ENCODE measurements around the gene IQCK.

The IQCK gene

DNA sequence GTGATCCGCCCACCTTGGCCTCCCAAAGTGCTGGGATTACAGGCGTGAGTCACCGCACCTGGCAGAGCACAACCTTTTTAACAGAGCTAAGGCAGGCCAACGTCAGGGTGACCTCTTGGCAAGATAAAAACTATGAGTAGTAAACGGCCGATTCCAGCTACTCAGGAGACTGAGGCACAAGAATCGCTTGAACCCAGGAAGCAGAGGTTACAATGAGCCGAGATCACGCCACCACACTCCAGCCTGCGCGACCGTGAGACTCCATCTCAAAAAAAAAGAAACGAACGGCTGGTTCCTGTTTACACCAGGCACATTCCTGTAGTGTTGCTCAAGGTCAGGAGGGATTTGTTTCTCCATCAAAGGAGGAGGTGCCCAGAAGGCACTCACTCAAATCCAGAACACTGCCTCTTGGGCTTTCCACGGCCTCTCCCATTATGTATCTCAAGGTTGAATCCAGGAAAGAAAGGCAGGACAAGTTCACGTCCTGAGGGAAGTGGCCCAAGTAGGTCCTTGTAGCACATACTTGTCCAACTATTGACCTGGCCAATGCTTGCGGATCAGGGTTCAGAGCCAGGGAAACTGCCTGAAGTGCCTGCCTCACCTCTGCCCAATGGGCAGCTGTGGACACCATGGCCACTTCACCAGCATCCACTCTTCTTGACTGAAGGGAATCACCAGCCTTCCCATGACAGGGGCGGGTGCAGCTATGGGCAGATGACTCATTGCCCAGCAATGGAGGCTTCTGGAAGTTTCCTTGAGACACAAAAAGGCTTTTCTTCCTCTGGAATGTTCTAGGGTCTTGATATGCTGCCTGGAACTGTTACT, 13.5 kb upstream of the IQCK start:
- Histone ChIP-seq H3K4me3 (ENCODE audit: low read length) (no peak overlapping the region), H2AFZ (ENCODE audit: low read depth, low read length) (no peak overlapping the region), H3K27me3 (ENCODE audit: insufficient read depth, low read length) (no peaks in the 10 kb centered on the region), H3K4me1 (ENCODE audit: insufficient read depth, low read length) (no peaks in the 10 kb centered on the region), H3K36me3 (ENCODE audit: insufficient read depth, low read length) (peaks cover 89% of the 10 kb centered on the region), H3K9me3 (ENCODE audit: low read length) (peaks cover 2% of the 10 kb centered on the region)

DNA sequence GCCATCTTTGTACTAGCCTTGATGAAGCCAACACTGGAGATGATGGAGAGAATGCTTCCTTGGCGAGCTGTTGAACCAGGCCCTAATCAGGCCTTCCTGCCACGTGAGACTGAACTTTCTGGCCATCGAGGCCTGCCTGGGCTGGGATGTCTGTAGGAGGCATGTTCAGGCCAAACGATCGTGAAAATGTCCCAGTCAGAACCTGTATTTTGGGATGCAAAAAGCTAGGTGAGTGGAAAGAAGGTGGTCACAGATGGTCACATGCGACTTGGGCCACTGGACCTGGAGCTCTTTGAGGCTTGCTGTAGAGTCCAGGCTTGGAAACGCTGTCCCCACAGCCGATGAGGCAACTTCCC, 12.9 kb upstream of the IQCK start:
- Histone ChIP-seq H3K4me1 (ENCODE audit: insufficient read depth, low read length) (no peaks in the 10 kb centered on the region), H2AFZ (ENCODE audit: low read depth, low read length) (no peak overlapping the region), H3K36me3 (ENCODE audit: insufficient read depth, low read length) (peaks cover 88% of the 10 kb centered on the region), H3K4me3 (ENCODE audit: low read length) (no peak overlapping the region), H3K9me3 (ENCODE audit: low read length) (peaks cover 2% of the 10 kb centered on the region), H3K27me3 (ENCODE audit: insufficient read depth, low read length) (no peaks in the 10 kb centered on the region)

DNA sequence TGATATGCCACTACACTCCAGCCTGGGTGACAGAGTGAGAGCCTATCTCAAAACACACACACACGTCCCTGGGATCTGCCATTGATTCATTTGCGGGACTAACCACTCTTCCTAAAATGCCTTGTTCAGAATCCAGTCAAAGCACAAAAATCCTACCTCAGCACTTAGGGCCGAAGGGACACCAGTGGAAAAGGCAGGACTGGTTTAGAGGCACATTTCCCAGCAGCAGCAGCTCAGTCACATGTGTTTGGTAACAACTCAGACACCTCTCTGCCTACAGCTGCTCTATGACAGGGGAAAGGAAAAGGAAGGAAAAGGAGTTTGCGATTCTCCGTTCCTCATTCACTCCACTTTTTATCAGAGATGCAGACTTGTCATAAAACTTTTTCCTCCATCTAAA, 12.2 kb upstream of the IQCK start:
- H3K36me3 ChIP-seq (ENCODE audit: insufficient read depth, low read length) = peaks cover 86% of the 10 kb centered on the region
- H3K9me3 ChIP-seq (ENCODE audit: low read length) = peaks cover 2% of the 10 kb centered on the region
- H3K4me3 ChIP-seq (ENCODE audit: low read length) = no peak overlapping the region
- H3K4me1 ChIP-seq (ENCODE audit: insufficient read depth, low read length) = no peaks in the 10 kb centered on the region
- no peaks in the 10 kb centered on the region for H3K27me3 ChIP-seq (ENCODE audit: insufficient read depth, low read length)
- H2AFZ ChIP-seq (ENCODE audit: low read depth, low read length) = no peak overlapping the region

DNA sequence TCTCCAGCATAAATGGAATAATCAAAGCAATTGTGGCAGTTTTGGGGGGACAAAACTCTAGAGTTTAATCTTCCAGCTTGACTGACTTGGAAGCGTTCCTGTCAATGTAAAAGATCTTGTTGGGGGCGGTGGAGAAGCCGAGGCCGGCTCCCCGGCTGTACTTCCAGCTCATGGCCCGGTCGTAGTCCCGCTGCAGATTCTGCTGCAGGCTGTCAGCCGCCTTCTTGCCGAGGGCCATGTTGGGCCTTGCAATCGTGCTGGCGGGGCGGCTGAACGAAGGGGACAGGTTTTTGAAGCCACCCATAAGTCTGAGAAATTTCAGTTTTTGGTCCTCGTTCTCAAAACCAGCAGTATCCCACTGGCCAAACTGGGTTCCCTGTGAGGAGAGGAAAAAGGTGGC, 11.2 kb upstream of the IQCK start:
- no peak overlapping the region for H2AFZ ChIP-seq (ENCODE audit: low read depth, low read length)
- H3K36me3 ChIP-seq (ENCODE audit: insufficient read depth, low read length) = peaks cover 91% of the 10 kb centered on the region
- H3K4me3 ChIP-seq (ENCODE audit: low read length) = no peak overlapping the region
- H3K4me1 ChIP-seq (ENCODE audit: insufficient read depth, low read length) = no peaks in the 10 kb centered on the region
- H3K27me3 ChIP-seq (ENCODE audit: insufficient read depth, low read length) = no peaks in the 10 kb centered on the region
- peaks cover 2% of the 10 kb centered on the region for H3K9me3 ChIP-seq (ENCODE audit: low read length)

DNA sequence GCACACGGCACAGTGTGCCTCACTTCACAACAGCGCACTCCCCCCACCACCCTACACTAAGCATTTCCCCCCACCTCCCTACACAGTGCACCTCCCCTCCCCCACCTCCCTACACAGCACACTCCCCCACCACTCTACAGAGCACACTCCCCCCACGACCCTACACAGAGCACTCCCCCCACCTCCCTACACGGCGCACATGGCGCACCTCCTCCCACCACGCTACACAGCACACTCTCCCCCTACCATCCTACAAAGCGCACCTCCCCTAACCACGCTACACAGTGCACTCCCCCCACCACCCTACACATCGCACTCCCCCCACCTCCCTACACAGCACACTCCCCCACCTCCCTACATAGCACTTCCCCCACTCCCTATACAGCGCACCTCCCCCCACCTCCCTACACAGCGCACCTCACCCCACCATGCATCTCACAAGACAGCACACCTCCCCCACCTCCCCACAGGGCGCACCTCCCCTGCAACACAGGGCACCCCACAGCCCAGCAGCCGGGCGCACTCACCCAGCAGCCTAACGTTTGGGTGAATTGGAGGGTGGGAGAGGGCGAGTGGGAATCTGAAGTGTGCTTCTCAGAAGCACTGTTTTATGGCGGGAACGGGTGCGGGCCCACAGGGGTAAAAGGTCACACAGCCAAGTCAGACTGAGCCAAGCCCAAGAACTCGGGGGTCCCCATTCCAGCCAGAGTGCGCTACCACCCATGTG, 10.3 kb upstream of the IQCK start:
- Histone ChIP-seq H3K9me3 (ENCODE audit: low read length) (peaks cover 2% of the 10 kb centered on the region), H3K36me3 (ENCODE audit: insufficient read depth, low read length) (peaks cover 92% of the 10 kb centered on the region), H2AFZ (ENCODE audit: low read depth, low read length) (no peak overlapping the region), H3K27me3 (ENCODE audit: insufficient read depth, low read length) (no peaks in the 10 kb centered on the region), H3K4me1 (ENCODE audit: insufficient read depth, low read length) (no peaks in the 10 kb centered on the region), H3K4me3 (ENCODE audit: low read length) (no peak overlapping the region)

DNA sequence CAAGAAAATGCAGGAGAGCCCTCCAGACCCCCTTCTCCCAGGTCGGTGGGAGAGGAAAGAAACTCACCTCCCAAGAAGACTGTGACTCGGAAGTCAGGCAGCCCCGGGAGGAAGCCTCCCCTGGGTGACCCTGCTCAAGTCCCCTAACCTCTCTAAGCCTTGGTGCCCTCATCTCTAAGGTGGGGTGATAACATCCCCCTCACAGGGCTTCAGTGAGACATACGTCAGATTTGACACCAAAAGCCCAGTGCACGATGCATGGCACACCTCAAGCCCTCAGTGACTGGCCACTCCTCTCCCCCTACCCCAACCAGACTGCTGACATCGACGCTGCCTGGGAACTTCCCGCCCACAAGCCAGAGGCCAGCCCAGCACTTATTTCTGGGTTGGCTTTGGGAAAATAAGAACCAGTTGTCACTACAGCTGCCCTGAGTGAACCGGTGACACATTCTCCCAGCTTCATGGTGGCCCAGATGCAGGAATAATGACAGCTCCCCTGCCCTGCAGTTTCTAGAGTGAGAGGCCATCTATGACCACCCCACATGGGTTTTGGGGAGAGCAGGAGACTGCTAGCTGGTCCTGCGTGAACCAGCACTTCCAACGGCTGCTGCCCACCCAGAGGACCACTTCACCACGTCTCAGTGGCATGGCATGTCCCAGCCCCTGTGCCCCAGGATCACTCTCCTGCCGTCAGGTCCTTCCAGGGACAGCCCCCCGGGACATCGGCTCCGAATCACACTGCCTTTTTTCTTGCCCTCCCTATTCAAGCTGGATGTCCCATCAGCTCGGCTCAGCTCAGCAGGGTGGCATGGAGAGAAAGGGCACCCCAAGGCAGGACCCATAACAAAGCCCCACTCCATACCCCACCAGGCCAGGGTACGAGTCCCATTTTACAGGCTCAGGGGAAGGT, 9.5 kb upstream of the IQCK start:
- Histone ChIP-seq H3K4me3 (ENCODE audit: low read length) (no peak overlapping the region), H3K36me3 (ENCODE audit: insufficient read depth, low read length) (peaks cover 91% of the 10 kb centered on the region), H3K27me3 (ENCODE audit: insufficient read depth, low read length) (no peaks in the 10 kb centered on the region), H2AFZ (ENCODE audit: low read depth, low read length) (no peak overlapping the region), H3K4me1 (ENCODE audit: insufficient read depth, low read length) (no peaks in the 10 kb centered on the region), H3K9me3 (ENCODE audit: low read length) (peaks cover 2% of the 10 kb centered on the region)

DNA sequence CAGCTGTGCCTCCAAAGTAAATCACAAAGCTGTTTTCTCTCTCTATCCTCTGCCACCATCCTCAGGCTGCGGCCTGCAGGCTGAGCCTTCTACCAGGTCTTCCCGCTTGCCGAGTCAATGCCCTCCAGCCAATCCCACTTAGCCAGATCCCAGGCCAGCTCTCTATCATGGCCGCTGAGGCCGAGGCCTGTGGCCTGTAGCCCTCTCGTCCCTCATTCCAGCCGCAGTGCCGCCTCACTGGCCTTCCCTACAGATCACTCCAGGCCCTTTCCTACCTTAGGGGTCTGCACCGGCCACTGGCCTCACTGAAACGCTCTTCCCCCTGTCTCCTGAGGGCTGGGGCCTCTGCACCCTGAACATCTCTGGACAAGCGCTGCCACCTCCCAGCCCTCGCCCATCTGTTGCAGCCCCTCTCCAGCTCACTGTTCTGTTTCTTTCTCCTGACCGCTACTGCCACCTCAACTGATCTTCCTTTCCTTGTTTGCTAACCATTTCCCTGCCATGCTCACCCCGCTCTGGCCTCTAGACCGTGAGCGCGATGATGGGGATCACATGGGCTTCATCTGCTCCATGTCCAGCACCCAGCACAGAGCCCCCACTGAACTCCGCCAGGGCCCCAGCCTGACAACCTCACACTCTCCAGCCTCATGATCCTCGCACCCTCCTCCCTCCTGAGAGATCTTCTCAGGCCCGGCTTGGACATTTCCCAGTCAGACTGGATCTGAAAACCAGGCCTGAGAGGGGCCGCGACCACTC, 8.5 kb upstream of the IQCK start:
- Histone ChIP-seq H3K27me3 (ENCODE audit: insufficient read depth, low read length) (no peaks in the 10 kb centered on the region), H3K9me3 (ENCODE audit: low read length) (peaks cover 2% of the 10 kb centered on the region), H3K4me1 (ENCODE audit: insufficient read depth, low read length) (no peaks in the 10 kb centered on the region), H3K4me3 (ENCODE audit: low read length) (no peak overlapping the region), H3K36me3 (ENCODE audit: insufficient read depth, low read length) (peaks cover 90% of the 10 kb centered on the region), H2AFZ (ENCODE audit: low read depth, low read length) (no peak overlapping the region)

DNA sequence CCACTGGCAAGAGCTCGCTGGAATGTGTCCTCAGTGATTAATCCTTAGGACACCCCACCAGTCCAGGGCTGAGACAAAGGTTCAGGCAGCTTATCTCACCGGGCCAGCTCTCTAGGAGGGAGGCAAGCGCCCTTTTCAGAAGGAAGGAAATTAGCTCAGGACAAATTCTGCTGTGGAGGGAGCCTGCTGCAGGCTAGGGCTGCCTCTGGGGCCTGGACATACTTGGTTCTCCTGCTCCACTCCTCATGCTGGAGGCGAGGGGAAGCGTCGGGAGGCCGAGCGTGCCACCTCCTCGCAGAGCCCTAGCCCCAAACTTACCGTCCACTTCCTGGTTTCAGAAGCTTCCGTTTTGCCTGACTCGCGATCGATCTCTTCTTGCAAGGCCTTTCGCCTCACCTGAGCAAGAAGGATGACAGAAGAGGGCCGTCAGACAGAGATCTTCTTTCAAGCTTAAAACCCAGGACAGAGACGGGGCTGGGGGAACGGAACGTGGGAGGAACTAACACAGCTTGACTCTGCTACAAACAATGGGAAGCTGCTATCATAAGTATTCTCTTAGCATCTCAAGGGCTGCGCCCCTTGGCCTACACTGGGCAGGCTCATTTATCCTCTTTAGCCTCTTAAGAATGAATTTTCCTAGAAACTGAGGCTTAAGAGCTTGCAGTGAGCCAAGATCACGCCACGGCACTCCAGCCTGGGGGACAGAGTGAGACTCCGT, 7.7 kb upstream of the IQCK start:
- Histone ChIP-seq H3K27me3 (ENCODE audit: insufficient read depth, low read length) (no peaks in the 10 kb centered on the region), H3K4me1 (ENCODE audit: insufficient read depth, low read length) (no peaks in the 10 kb centered on the region), H3K4me3 (ENCODE audit: low read length) (no peak overlapping the region), H2AFZ (ENCODE audit: low read depth, low read length) (no peak overlapping the region), H3K9me3 (ENCODE audit: low read length) (no peaks in the 10 kb centered on the region), H3K36me3 (ENCODE audit: insufficient read depth, low read length) (peaks cover 88% of the 10 kb centered on the region)

DNA sequence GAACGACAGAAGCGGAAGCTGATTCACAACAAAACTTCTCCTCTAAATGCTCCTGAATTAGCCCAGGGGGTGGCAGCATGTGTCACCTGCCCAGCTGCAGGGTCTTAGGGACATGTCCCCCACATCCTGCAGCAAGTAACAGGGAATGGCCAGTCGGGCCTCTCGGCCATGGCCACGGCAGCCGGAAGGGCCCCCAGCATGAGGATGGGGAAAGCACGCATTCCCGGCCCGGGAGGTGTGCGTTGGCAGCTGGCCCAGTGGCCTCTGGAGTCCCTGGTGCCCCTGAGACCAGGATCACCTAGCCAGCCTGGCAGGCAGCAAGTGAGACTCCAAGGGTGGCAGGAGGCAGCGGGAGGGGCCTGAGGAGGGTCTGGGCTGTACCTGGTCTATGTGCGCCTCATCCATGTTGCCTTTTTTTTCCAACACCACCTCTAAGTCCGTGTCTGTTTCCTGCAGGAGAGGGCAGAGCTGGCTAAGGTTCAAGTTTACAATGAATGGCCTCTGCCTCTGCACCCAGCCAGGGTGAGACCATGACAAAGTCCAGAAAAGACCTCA, 7.0 kb upstream of the IQCK start:
- Histone ChIP-seq H3K4me3 (ENCODE audit: low read length) (no peak overlapping the region), H3K9me3 (ENCODE audit: low read length) (no peaks in the 10 kb centered on the region), H3K36me3 (ENCODE audit: insufficient read depth, low read length) (peaks cover 81% of the 10 kb centered on the region), H3K27me3 (ENCODE audit: insufficient read depth, low read length) (no peaks in the 10 kb centered on the region), H3K4me1 (ENCODE audit: insufficient read depth, low read length) (no peaks in the 10 kb centered on the region), H2AFZ (ENCODE audit: low read depth, low read length) (no peak overlapping the region)

DNA sequence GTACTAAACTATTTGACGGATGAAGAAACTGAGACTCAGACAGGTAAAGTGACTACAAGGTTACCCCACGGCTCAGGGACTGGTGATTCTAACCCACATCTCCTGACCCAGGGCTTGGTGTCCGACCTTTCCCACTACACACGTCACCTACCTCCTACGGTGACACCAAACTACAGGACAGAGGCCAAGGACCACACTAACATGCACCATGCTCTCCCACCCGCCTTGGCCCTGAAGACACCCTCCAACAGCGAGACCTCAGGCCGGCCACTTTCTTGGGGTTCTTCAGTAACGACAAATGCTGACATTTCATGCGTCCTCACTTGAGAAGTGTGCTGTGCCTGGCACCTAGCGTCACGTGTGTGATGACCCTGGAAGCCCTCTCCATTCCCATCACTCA, 6.4 kb upstream of the IQCK start:
- H3K4me3 ChIP-seq (ENCODE audit: low read length) = no peak overlapping the region
- H2AFZ ChIP-seq (ENCODE audit: low read depth, low read length) = no peak overlapping the region
- peaks cover 5% of the 10 kb centered on the region for H3K4me1 ChIP-seq (ENCODE audit: insufficient read depth, low read length)
- no peaks in the 10 kb centered on the region for H3K9me3 ChIP-seq (ENCODE audit: low read length)
- H3K36me3 ChIP-seq (ENCODE audit: insufficient read depth, low read length) = peaks cover 76% of the 10 kb centered on the region
- no peaks in the 10 kb centered on the region for H3K27me3 ChIP-seq (ENCODE audit: insufficient read depth, low read length)

DNA sequence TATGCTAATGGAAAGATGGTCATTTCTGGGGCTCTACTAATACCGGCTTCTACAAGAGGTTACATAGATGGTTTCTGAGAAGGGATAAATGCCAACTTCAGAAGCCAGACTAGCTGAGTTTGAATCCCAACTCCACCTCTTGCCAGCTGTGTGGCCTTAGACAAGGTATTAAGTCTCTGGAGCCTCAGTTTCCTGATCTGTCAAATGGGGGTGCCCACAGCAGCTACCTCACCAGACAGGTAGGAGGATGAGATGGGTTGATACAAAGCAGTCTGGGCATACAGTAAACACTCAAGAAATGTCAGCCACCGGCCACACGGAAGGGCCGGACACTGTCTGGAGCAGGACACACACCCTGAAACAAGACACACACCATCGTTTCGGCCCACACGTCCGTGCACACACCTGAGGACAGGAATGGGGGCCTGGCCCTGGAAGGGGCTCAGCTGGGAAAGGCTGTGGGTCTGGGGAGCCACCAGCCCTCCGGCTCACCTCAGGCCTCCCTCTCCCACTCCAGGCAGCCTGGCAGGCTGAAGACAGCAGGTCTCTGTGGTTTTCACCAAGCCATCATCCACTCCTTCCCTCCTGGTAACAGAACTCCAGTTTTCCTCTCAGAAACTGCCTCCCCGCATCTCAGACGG, 5.5 kb upstream of the IQCK start:
- H3K27me3 ChIP-seq (ENCODE audit: insufficient read depth, low read length) = no peaks in the 10 kb centered on the region
- H3K9me3 ChIP-seq (ENCODE audit: low read length) = no peaks in the 10 kb centered on the region
- no peak overlapping the region for H2AFZ ChIP-seq (ENCODE audit: low read depth, low read length)
- no peak overlapping the region for H3K4me3 ChIP-seq (ENCODE audit: low read length)
- peaks cover 68% of the 10 kb centered on the region for H3K36me3 ChIP-seq (ENCODE audit: insufficient read depth, low read length)
- peaks cover 6% of the 10 kb centered on the region for H3K4me1 ChIP-seq (ENCODE audit: insufficient read depth, low read length)

Measured in neuron (in vitro differentiated cells).